ENCODE results near the gene ZFP36L2.
A peak's percentile ranks its signal among the peaks of the same experiment; 100 is the strongest.

Gene ZFP36L2

GRCh38 chr2:43188561-43189386 lies 37.6 kb downstream of the ZFP36L2 start:
- DNase-seq (ENCODE audit: insufficient read length, low spot score) (no peak), FAIRE-seq (no peak)
- no peak for TF ChIP-seq POLR2A (IDR thresholded peaks at IDR 0.05; ENCODE audit: low read depth, low read length)

GRCh38 chr2:43186679-43187374 lies 39.6 kb downstream of the ZFP36L2 start:
- no peak for DNase-seq (ENCODE audit: insufficient read length, low spot score)
- no peak for TF ChIP-seq POLR2A (IDR thresholded peaks at IDR 0.05; ENCODE audit: low read depth, low read length)
- FAIRE-seq: no peak

GRCh38 chr2:43186321-43186678 lies 40.1 kb downstream of the ZFP36L2 start:
- TF ChIP-seq POLR2A (IDR thresholded peaks at IDR 0.05; ENCODE audit: low read depth, low read length): no peak
- no peak for FAIRE-seq
- DNase-seq (ENCODE audit: insufficient read length, low spot score): no peak

- FAIRE-seq: no peak
- no peak for DNase-seq (ENCODE audit: insufficient read length, low spot score)
- TF ChIP-seq POLR2A (IDR thresholded peaks at IDR 0.05; ENCODE audit: low read depth, low read length): no peak
These were observed 41.3 kb downstream of the ZFP36L2 start for GRCh38 chr2:43185146-43185545.

GRCh38 chr2:43184339-43184895 lies 42.0 kb downstream of the ZFP36L2 start:
- no peak for TF ChIP-seq POLR2A (IDR thresholded peaks at IDR 0.05; ENCODE audit: low read depth, low read length)
- peak; percentile 69 for DNase-seq (ENCODE audit: insufficient read length, low spot score)
- peak; percentile 86 for FAIRE-seq

- FAIRE-seq (no peak), DNase-seq (ENCODE audit: insufficient read length, low spot score) (no peak)
- no peak for TF ChIP-seq POLR2A (IDR thresholded peaks at IDR 0.05; ENCODE audit: low read depth, low read length)
These were observed 42.7 kb downstream of the ZFP36L2 start for GRCh38 chr2:43183743-43184142.

- DNase-seq (ENCODE audit: insufficient read length, low spot score) (no peak), FAIRE-seq (no peak)
- TF ChIP-seq POLR2A (IDR thresholded peaks at IDR 0.05; ENCODE audit: low read depth, low read length): no peak
These were observed 45.5 kb downstream of the ZFP36L2 start for GRCh38 chr2:43180897-43181296.

- FAIRE-seq: no peak
- TF ChIP-seq POLR2A (IDR thresholded peaks at IDR 0.05; ENCODE audit: low read depth, low read length): no peak
- DNase-seq (ENCODE audit: insufficient read length, low spot score): no peak
These were observed 46.5 kb downstream of the ZFP36L2 start for GRCh38 chr2:43179942-43180341.

- no peak for TF ChIP-seq POLR2A (IDR thresholded peaks at IDR 0.05; ENCODE audit: low read depth, low read length)
- peak; percentile 43 for FAIRE-seq
- DNase-seq (ENCODE audit: insufficient read length, low spot score): peak; percentile 88
These were observed 47.5 kb downstream of the ZFP36L2 start for GRCh38 chr2:43178602-43179542.

- FAIRE-seq: no peak
- no peak for TF ChIP-seq POLR2A (IDR thresholded peaks at IDR 0.05; ENCODE audit: low read depth, low read length)
- no peak for DNase-seq (ENCODE audit: insufficient read length, low spot score)
These were observed 48.3 kb downstream of the ZFP36L2 start for GRCh38 chr2:43178055-43178598.

- TF ChIP-seq POLR2A (IDR thresholded peaks at IDR 0.05; ENCODE audit: low read depth, low read length): no peak
- FAIRE-seq: no peak
- no peak for DNase-seq (ENCODE audit: insufficient read length, low spot score)
These were observed 50.0 kb downstream of the ZFP36L2 start for GRCh38 chr2:43176449-43176848.

- DNase-seq (ENCODE audit: insufficient read length, low spot score): no peak
- FAIRE-seq: no peak
- no peak for TF ChIP-seq POLR2A (IDR thresholded peaks at IDR 0.05; ENCODE audit: low read depth, low read length)
These were observed 50.5 kb downstream of the ZFP36L2 start for GRCh38 chr2:43175876-43176275.

GRCh38 chr2:43175020-43175441 lies 51.4 kb downstream of the ZFP36L2 start:
- no peak for FAIRE-seq

More at GRCh38 chr2:43175020-43175441, 51.4 kb downstream of the ZFP36L2 start:
- TF ChIP-seq POLR2A (IDR thresholded peaks at IDR 0.05; ENCODE audit: low read depth, low read length): no peak
- DNase-seq (ENCODE audit: insufficient read length, low spot score): no peak

Measured in H54 (cell line).